H9 (cell line): Measurements from ENCODE around the gene SMYD2. TPM values are rescaled to one million over a fixed set of nuclear protein-coding genes. Genes with fewer than 3 reads are reported as not detected.

Experiments used
- DNase-seq: peaks from one replicate; pipeline ENCODE4 v3.0.0-alpha.2; 2017
- H2AFZ ChIP-seq: one replicate; pipeline ENCODE4 v1.6.1; 2013; ENCODE audit warnings: mild to moderate bottlenecking, low read length, control low read depth, moderate library complexity
- H2AK5ac ChIP-seq: 2 replicates; pipeline ENCODE4 v1.6.1; 2013; ENCODE audit warnings: low read length, control low read depth, mixed read lengths; ENCODE audit not compliant: insufficient read length
- H2BK120ac ChIP-seq: one replicate; pipeline ENCODE4 v1.6.1; 2013; ENCODE audit warnings: low read depth, mild to moderate bottlenecking, low read length, control low read depth, inconsistent platforms; ENCODE audit not compliant: poor library complexity, severe bottlenecking
- H2BK12ac ChIP-seq: 2 replicates; pipeline ENCODE4 v1.6.1; 2013; ENCODE audit warnings: low read length, control low read depth, mixed read lengths, low read depth; ENCODE audit not compliant: insufficient read length
- H2BK15ac ChIP-seq: 2 replicates; pipeline ENCODE4 v1.6.1; 2013; ENCODE audit warnings: low read depth, low read length, control low read depth
- H2BK20ac ChIP-seq: one replicate; pipeline ENCODE4 v1.6.1; 2013; ENCODE audit warnings: low read depth, mild to moderate bottlenecking, low read length, control low read depth, inconsistent platforms; ENCODE audit not compliant: poor library complexity, severe bottlenecking
- H2BK5ac ChIP-seq: 2 replicates; pipeline ENCODE4 v1.6.1; 2013; ENCODE audit warnings: low read length, control low read depth, mixed read lengths; ENCODE audit not compliant: insufficient read length
- H3K14ac ChIP-seq: 2 replicates; pipeline ENCODE4 v1.6.1; 2013; ENCODE audit warnings: low read length, control low read depth; ENCODE audit not compliant: insufficient read depth
- H3K18ac ChIP-seq: 2 replicates; pipeline ENCODE4 v1.6.1; 2013; ENCODE audit warnings: low read depth, mild to moderate bottlenecking, mixed read lengths, low read length, control low read depth; ENCODE audit not compliant: insufficient read length
- H3K23ac ChIP-seq: 2 replicates; pipeline ENCODE4 v1.6.1; 2013; ENCODE audit warnings: low read length, control low read depth, mixed read lengths, low read depth; ENCODE audit not compliant: insufficient read length
- H3K23me2 ChIP-seq: 2 replicates; pipeline ENCODE4 v1.6.1; 2013; ENCODE audit warnings: low read depth, mild to moderate bottlenecking, mixed read lengths, low read length, control low read depth; ENCODE audit not compliant: insufficient read length, poor library complexity, severe bottlenecking
- H3K27ac ChIP-seq: 2 replicates; pipeline ENCODE4 v1.5.1; 2013; ENCODE audit warnings: low read length, control low read depth, mixed read lengths, low read depth; ENCODE audit not compliant: insufficient read length
- H3K27me3 ChIP-seq: 2 replicates; pipeline ENCODE4 v1.6.1; 2013; ENCODE audit warnings: low read length, control low read depth, inconsistent platforms; ENCODE audit not compliant: insufficient read depth
- H3K4ac ChIP-seq: 2 replicates; pipeline ENCODE4 v1.6.1; 2013; ENCODE audit warnings: low read depth, mild to moderate bottlenecking, control low read depth, inconsistent platforms, low read length, moderate library complexity
- H3K4me1 ChIP-seq: 2 replicates; pipeline ENCODE4 v1.6.1; 2013; ENCODE audit warnings: low read length, control low read depth, inconsistent platforms; ENCODE audit not compliant: insufficient read depth
- H3K4me2 ChIP-seq: 2 replicates; pipeline ENCODE4 v1.6.1; 2013; ENCODE audit warnings: low read length, control low read depth, mixed read lengths; ENCODE audit not compliant: insufficient read length, insufficient read depth
- H3K56ac ChIP-seq: 2 replicates; pipeline ENCODE4 v1.6.1; 2013; ENCODE audit warnings: low read depth, mild to moderate bottlenecking, mixed read lengths, low read length, control low read depth; ENCODE audit not compliant: insufficient read length
- H3K79me1 ChIP-seq: 2 replicates; pipeline ENCODE4 v1.6.1; 2013; ENCODE audit warnings: low read depth, mild to moderate bottlenecking, moderate library complexity, low read length, control low read depth, inconsistent platforms; ENCODE audit not compliant: insufficient read depth, poor library complexity, severe bottlenecking
- H3K79me2 ChIP-seq: 2 replicates; pipeline ENCODE4 v1.6.1; 2013; ENCODE audit warnings: low read length, control low read depth, inconsistent platforms; ENCODE audit not compliant: insufficient read depth
- H3K9ac ChIP-seq: 2 replicates; pipeline ENCODE4 v1.6.1; 2013; ENCODE audit warnings: low read length, control low read depth, mixed read lengths; ENCODE audit not compliant: insufficient read length; ENCODE audit errors: extremely low read depth
- H3K9me3 ChIP-seq: one replicate; pipeline ENCODE4 v1.6.1; 2013; ENCODE audit warnings: low read depth, low read length, inconsistent platforms; ENCODE audit not compliant: control insufficient read depth
- H3T11ph ChIP-seq: one replicate; pipeline ENCODE4 v1.6.1; 2013; ENCODE audit warnings: mild to moderate bottlenecking, low read length, control low read depth, inconsistent platforms
- H4K20me1 ChIP-seq: one replicate; pipeline ENCODE4 v1.6.1; 2013; ENCODE audit not compliant: control insufficient read depth, insufficient read length, insufficient read depth
- H4K5ac ChIP-seq: 2 replicates; pipeline ENCODE4 v1.6.1; 2013; ENCODE audit warnings: low read depth, mild to moderate bottlenecking, mixed read lengths, low read length, control low read depth; ENCODE audit not compliant: insufficient read length
- H4K8ac ChIP-seq: replicated peaks from 2 replicates; pipeline ENCODE4 v1.6.1; 2013; ENCODE audit warnings: low read length, control low read depth, mixed read lengths, low read depth; ENCODE audit not compliant: insufficient read length
- H4K91ac ChIP-seq: 2 replicates; pipeline ENCODE4 v1.6.1; 2013; ENCODE audit warnings: low read depth, mild to moderate bottlenecking, moderate library complexity, mixed read lengths, low read length, control low read depth; ENCODE audit not compliant: insufficient read length
- H3K27ac Mint-ChIP-seq, 3 experiments: 2 replicates in 2 of 3; 3 replicates in 1 of 3; pipeline ENCODE4 v1.8.0; 2020 to 2021; ENCODE audit warnings: mixed read lengths in 3 of 3, mild to moderate bottlenecking in 1 of 3, moderate library complexity in 1 of 3
- H3K27me3 Mint-ChIP-seq: 2 replicates; pipeline ENCODE4 v1.8.0; 2021; ENCODE audit warnings: low read depth, mild to moderate bottlenecking, moderate library complexity, mixed read lengths
- H3K36me3 Mint-ChIP-seq, 3 experiments: 2 replicates in 2 of 3; 3 replicates in 1 of 3; pipeline ENCODE4 v1.8.0; 2020 to 2021; ENCODE audit warnings: low read depth in 3 of 3, mixed read lengths in 3 of 3; ENCODE audit not compliant: insufficient read depth in 1 of 3
- H3K4me1 Mint-ChIP-seq, 2 experiments: 2 replicates each; pipeline ENCODE4 v1.8.0; 2020; ENCODE audit warnings: mixed read lengths in 2 of 2
- H3K4me3 Mint-ChIP-seq, 2 experiments: 2 replicates in 1 of 2; 3 replicates in 1 of 2; pipeline ENCODE4 v1.8.0; 2020 to 2021; ENCODE audit warnings: mild to moderate bottlenecking in 2 of 2, mixed read lengths in 2 of 2, moderate library complexity in 1 of 2
- H3K9me3 Mint-ChIP-seq, 2 experiments: 2 replicates in 1 of 2; 3 replicates in 1 of 2; pipeline ENCODE4 v1.8.0; 2020; ENCODE audit warnings: mild to moderate bottlenecking in 2 of 2, mixed read lengths in 2 of 2, moderate library complexity in 1 of 2
- WGBS: extraction: QIAGEN DNeasy Blood & Tissue Kit; methylation state at CpG from one replicate; pipeline ENCODE4 v1.1.7; 2013; ENCODE audit warnings: missing lambda C conversion rate, low lambda C conversion rate, mixed read lengths; ENCODE audit not compliant: insufficient read length; ENCODE audit errors: extremely low coverage; 5-methylcytosine and 5-hydroxymethylcytosine counted together
- total RNA-seq: library from RNA; stranded (reverse); gene quantifications from 2 replicates; pipeline ENCODE4 v1.2.1, GENCODE V29; 2021
- TF ChIP-seq, protein P1 (sequence below): fragments of 200-600 bp; sonication (generic); conservative IDR thresholded peaks from 3 replicates; pipeline ENCODE4 v1.8.0; 2021; ENCODE audit warnings: antibody characterized with exemption, mild to moderate bottlenecking

The SMYD2 gene
- total RNA-seq, 1 experiment from 2014 or later = 10.9 TPM

DNA sequence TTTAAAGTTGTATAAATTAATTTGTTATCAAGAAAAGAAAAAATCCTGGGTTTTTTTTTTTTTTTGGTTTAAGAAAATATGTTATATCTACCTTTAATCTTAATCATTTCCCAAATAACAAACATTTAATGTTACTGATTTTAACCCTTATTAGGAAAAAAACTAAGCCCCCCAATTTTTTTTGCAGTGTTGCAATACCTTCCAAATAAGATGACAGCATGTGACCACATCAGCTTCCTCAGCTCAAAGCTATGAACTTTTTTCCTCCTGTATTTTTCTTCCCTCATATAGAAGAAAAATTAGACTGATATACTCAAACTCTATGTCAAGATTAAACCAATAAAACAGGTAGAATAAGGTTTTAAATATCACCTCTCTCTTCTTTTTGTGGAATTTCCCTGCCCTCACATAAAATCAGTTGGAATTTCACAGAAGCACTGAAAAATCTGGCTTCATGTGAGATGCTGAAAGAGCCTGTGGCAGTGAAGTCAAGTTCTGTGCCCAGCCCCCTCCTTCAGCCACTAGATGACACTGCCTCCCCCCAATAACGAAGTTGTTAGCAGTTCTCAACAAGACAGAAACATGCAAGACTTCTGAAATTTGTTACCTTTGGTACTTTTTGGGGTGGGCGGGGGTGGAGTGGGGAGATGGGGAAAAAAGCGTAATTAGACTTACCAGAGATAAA lies 9.6 kb upstream of the SMYD2 start:
- no peak overlapping the region for H3K27ac ChIP-seq
- no peaks in the 10 kb centered on the region for H3K27me3 ChIP-seq
- Mint-ChIP-seq H3K27ac (no peak overlapping the region), H3K36me3 (no peaks in the 10 kb centered on the region; a peak in 2 of 7 replicates), H3K4me1 (peaks cover 3 to 5% of the 10 kb centered on the region in 2 experiments; a peak in 3 of 4 replicates), H3K9me3 (no peaks in the 10 kb centered on the region; a peak in 1 of 5 replicates), H3K4me3 (no peak overlapping the region), H3K27me3 (peaks cover 21% of the 10 kb centered on the region)
- H3K4me2 ChIP-seq = no peak overlapping the region
- TF ChIP-seq, protein P1, sequence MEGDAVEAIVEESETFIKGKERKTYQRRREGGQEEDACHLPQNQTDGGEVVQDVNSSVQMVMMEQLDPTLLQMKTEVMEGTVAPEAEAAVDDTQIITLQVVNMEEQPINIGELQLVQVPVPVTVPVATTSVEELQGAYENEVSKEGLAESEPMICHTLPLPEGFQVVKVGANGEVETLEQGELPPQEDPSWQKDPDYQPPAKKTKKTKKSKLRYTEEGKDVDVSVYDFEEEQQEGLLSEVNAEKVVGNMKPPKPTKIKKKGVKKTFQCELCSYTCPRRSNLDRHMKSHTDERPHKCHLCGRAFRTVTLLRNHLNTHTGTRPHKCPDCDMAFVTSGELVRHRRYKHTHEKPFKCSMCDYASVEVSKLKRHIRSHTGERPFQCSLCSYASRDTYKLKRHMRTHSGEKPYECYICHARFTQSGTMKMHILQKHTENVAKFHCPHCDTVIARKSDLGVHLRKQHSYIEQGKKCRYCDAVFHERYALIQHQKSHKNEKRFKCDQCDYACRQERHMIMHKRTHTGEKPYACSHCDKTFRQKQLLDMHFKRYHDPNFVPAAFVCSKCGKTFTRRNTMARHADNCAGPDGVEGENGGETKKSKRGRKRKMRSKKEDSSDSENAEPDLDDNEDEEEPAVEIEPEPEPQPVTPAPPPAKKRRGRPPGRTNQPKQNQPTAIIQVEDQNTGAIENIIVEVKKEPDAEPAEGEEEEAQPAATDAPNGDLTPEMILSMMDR = peak; percentile 40; the same call in 2 of the 3 replicates
- H3K4ac ChIP-seq = no peak overlapping the region
- peak; percentile 42 for DNase-seq
- no peak overlapping the region for H4K8ac ChIP-seq
- no peak overlapping the region for H2BK120ac ChIP-seq
- H3K79me2 ChIP-seq = no peaks in the 10 kb centered on the region
- no peak overlapping the region for H2AK5ac ChIP-seq
- H3K18ac ChIP-seq = no peak overlapping the region
- no peak overlapping the region for H2BK15ac ChIP-seq
- H3T11ph ChIP-seq = no peak overlapping the region
- H4K5ac ChIP-seq = no peak overlapping the region
- no peak overlapping the region for H2BK20ac ChIP-seq
- no peak overlapping the region for H2BK5ac ChIP-seq
- no peak overlapping the region for H3K23ac ChIP-seq
- H3K79me1 ChIP-seq = no peaks in the 10 kb centered on the region
- WGBS = no CpG with 5 or more reads among the region's 3 CpGs
- no peaks in the 10 kb centered on the region for H3K23me2 ChIP-seq
- H3K4me1 ChIP-seq = peaks cover 2% of the 10 kb centered on the region; the same call in 1 of the 2 replicates
- H3K56ac ChIP-seq = no peak overlapping the region
- no peak overlapping the region for H2AFZ ChIP-seq
- H4K91ac ChIP-seq = no peak overlapping the region
- no peak overlapping the region for H3K14ac ChIP-seq
- H4K20me1 ChIP-seq = no peaks in the 10 kb centered on the region
- H3K9ac ChIP-seq = no peak overlapping the region
- H3K9me3 ChIP-seq = no peaks in the 10 kb centered on the region
- no peak overlapping the region for H2BK12ac ChIP-seq
